Mesenchymal stem cell (in vitro differentiated cells and primary cell): ENCODE measurements around the gene TSPYL4.

Experiments used
- DNase-seq: peaks from one replicate; pipeline ENCODE4 v3.0.0-alpha.2; 2013
- H2AFZ ChIP-seq: one replicate; pipeline ENCODE4 v1.6.1; 2013; ENCODE audit warnings: low read depth, mild to moderate bottlenecking, control low read depth, inconsistent platforms, low read length, moderate library complexity
- H2AK5ac ChIP-seq: 2 replicates; pipeline ENCODE4 v1.6.1; 2013; ENCODE audit warnings: low read length, moderate library complexity, mild to moderate bottlenecking, inconsistent platforms; ENCODE audit not compliant: severe bottlenecking
- H2BK120ac ChIP-seq: one replicate; pipeline ENCODE4 v1.6.1; 2013; ENCODE audit warnings: low read depth, mild to moderate bottlenecking, inconsistent platforms, low read length, moderate library complexity
- H2BK12ac ChIP-seq, 2 experiments: one replicate each; pipeline ENCODE4 v1.6.1; 2013; ENCODE audit warnings: inconsistent platforms in 2 of 2, low read length in 2 of 2, mild to moderate bottlenecking in 2 of 2, moderate library complexity in 2 of 2, control low read depth in 1 of 2
- H2BK15ac ChIP-seq: one replicate; pipeline ENCODE4 v1.6.1; 2013; ENCODE audit warnings: mild to moderate bottlenecking, low read depth, inconsistent platforms; ENCODE audit not compliant: poor library complexity, severe bottlenecking
- H2BK5ac ChIP-seq: 2 replicates; pipeline ENCODE4 v1.6.1; 2013; ENCODE audit warnings: low read depth, mild to moderate bottlenecking, low read length, control low read depth, inconsistent platforms; ENCODE audit not compliant: poor library complexity, severe bottlenecking
- H3K14ac ChIP-seq, 2 experiments: one replicate each; pipeline ENCODE4 v1.6.1; 2013; ENCODE audit warnings: inconsistent platforms in 2 of 2, low read length in 2 of 2, control low read depth in 1 of 2, mild to moderate bottlenecking in 1 of 2, moderate library complexity in 1 of 2
- H3K18ac ChIP-seq, 2 experiments: one replicate each; pipeline ENCODE4 v1.6.1; 2013; ENCODE audit warnings: inconsistent platforms in 2 of 2, low read length in 2 of 2, control low read depth in 1 of 2, low read depth in 1 of 2, mild to moderate bottlenecking in 1 of 2
- H3K23ac ChIP-seq, 2 experiments: one replicate each; pipeline ENCODE4 v1.6.1; 2013; ENCODE audit warnings: inconsistent platforms in 2 of 2, low read length in 2 of 2, mild to moderate bottlenecking in 2 of 2, moderate library complexity in 2 of 2, control low read depth in 1 of 2
- H3K27ac ChIP-seq: 2 replicates; pipeline ENCODE4 v1.5.1; 2013; ENCODE audit warnings: mild to moderate bottlenecking, moderate library complexity, low read length, control low read depth, inconsistent platforms; ENCODE audit not compliant: poor library complexity, severe bottlenecking
- H3K27me3 ChIP-seq, 2 experiments: 2 replicates each; pipeline versions ENCODE4 v1.6.1 to v1.7.0; 2013; ENCODE audit warnings: low read length in 2 of 2, mild to moderate bottlenecking in 2 of 2, moderate library complexity in 2 of 2, control low read depth in 1 of 2, inconsistent platforms in 1 of 2; ENCODE audit not compliant: control insufficient read depth in 1 of 2, insufficient read depth in 1 of 2
- H3K36me3 ChIP-seq, 2 experiments: 2 replicates each; pipeline versions ENCODE4 v1.6.1 to v1.7.0; 2013; ENCODE audit warnings: low read length in 2 of 2, control low read depth in 1 of 2, inconsistent platforms in 1 of 2, low read depth in 1 of 2, mild to moderate bottlenecking in 1 of 2; ENCODE audit not compliant: insufficient read depth in 2 of 2, control insufficient read depth in 1 of 2
- H3K4ac ChIP-seq, 2 experiments: one replicate each; pipeline ENCODE4 v1.6.1; 2013; ENCODE audit warnings: inconsistent platforms in 2 of 2, low read length in 2 of 2, mild to moderate bottlenecking in 2 of 2, moderate library complexity in 2 of 2, control low read depth in 1 of 2, low read depth in 1 of 2
- H3K4me1 ChIP-seq: 2 replicates; pipeline ENCODE4 v1.6.1; 2013; ENCODE audit warnings: low read depth, low read length, control low read depth; ENCODE audit not compliant: control insufficient read depth, insufficient read depth
- H3K4me2 ChIP-seq: 2 replicates; pipeline ENCODE4 v1.6.1; 2013; ENCODE audit warnings: low read length, mild to moderate bottlenecking, inconsistent platforms; ENCODE audit not compliant: poor library complexity, severe bottlenecking
- H3K4me3 ChIP-seq, 2 experiments: 2 replicates each; pipeline versions ENCODE4 v1.5.1 to v1.7.0; 2013; ENCODE audit warnings: low read length in 2 of 2, mild to moderate bottlenecking in 2 of 2, control low read depth in 1 of 2, low read depth in 1 of 2; ENCODE audit not compliant: insufficient read depth in 1 of 2
- H3K79me1 ChIP-seq: replicated peaks from 2 replicates; pipeline ENCODE4 v1.6.1; 2013; ENCODE audit warnings: mild to moderate bottlenecking, control low read depth, low read length, inconsistent platforms; ENCODE audit not compliant: poor library complexity, severe bottlenecking
- H3K9ac ChIP-seq: 2 replicates; pipeline ENCODE4 v1.7.0; 2013; ENCODE audit warnings: mild to moderate bottlenecking, low read length, moderate library complexity
- H3K9me3 ChIP-seq: 2 replicates; pipeline ENCODE4 v1.7.0; 2013; ENCODE audit warnings: mild to moderate bottlenecking, low read length; ENCODE audit not compliant: control insufficient read depth
- H4K8ac ChIP-seq: one replicate; pipeline ENCODE4 v1.6.1; 2013; ENCODE audit warnings: inconsistent platforms, mild to moderate bottlenecking, low read length, moderate library complexity
- H4K91ac ChIP-seq: one replicate; pipeline ENCODE4 v1.6.1; 2013; ENCODE audit warnings: mild to moderate bottlenecking, low read length, inconsistent platforms
- WGBS: methylation state at CpG from one replicate; pipeline ENCODE4 v1.1.7; 2013; ENCODE audit warnings: mixed read lengths; 5-methylcytosine and 5-hydroxymethylcytosine counted together

Gene TSPYL4

DNA sequence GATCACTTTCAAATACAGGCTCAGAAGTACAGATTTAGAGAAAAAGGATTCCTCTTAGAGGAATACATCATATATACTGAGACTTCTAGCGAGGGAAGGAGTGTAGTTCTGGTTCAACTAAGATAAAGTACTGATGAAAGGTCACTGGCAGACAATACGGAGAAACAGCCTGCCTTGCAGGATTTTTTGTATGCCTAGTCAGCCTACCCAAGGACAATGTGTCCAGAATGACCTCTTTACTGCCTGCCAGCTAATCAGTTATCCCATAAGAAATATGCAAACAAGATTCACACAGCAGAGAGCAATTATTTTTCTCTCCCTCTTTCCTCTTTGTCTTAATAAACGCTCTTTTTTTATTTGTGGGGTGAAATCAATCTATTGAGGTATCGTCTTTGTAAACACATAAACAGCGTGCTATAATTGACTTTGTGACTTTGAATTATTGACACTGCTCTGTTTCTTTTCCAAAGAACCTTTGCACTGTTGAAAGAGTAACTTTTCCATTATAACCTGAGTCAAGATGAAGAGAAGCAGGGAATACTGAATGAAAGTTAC is 1.4 kb upstream of the TSPYL4 start:
- H3K36me3 ChIP-seq, result peaks cover 7 to 16% of the 10 kb centered on the region in 2 experiments

GRCh38 chr6:116254297-116255056 is 602 bp upstream of the TSPYL4 start:
- Histone ChIP-seq H3K27me3 (no peaks in the 10 kb centered on the region), H4K8ac (no peak overlapping the region), H3K4ac (no peak overlapping the region), H3K9me3 (no peaks in the 10 kb centered on the region), H4K91ac (no peak overlapping the region), H2BK15ac (no peak overlapping the region), H3K4me3 (peak overlapping the region in 1 of 2 experiments; percentile 97), H3K4me1 (peaks cover 18% of the 10 kb centered on the region), H2BK12ac (no peak overlapping the region), H3K14ac (no peak overlapping the region), H2AFZ (no peak overlapping the region), H2BK120ac (no peak overlapping the region), H2BK5ac (no peak overlapping the region), H3K23ac (no peak overlapping the region), H3K9ac (peak overlapping the region; percentile 98), H3K18ac (no peak overlapping the region), H2AK5ac (no peak overlapping the region), H3K79me1 (peaks cover 17% of the 10 kb centered on the region), H3K36me3 (peaks cover 7 to 14% of the 10 kb centered on the region in 2 experiments), H3K27ac (peak overlapping the region; percentile 66), H3K4me2 (peak overlapping the region; percentile 60)
- 0% methylated on average over 1 of the region's 4 CpGs for WGBS
- DNase-seq, result peak; percentile 8

More for the DNA sequence above, 1.4 kb upstream of the TSPYL4 start:
- Histone ChIP-seq H3K14ac (no peak overlapping the region), H3K9me3 (no peaks in the 10 kb centered on the region), H2BK120ac (no peak overlapping the region), H3K4me3 (peak overlapping the region in 1 of 2 experiments; percentile 97), H2BK12ac (no peak overlapping the region), H2BK5ac (no peak overlapping the region), H3K27me3 (no peaks in the 10 kb centered on the region), H3K4me2 (peak overlapping the region; percentile 36), H2BK15ac (no peak overlapping the region), H3K79me1 (peaks cover 17% of the 10 kb centered on the region), H3K4me1 (peaks cover 18% of the 10 kb centered on the region), H4K8ac (no peak overlapping the region), H2AFZ (no peak overlapping the region), H3K27ac (no peak overlapping the region), H3K4ac (no peak overlapping the region), H3K18ac (no peak overlapping the region), H3K9ac (peak overlapping the region; percentile 98), H3K23ac (no peak overlapping the region), H4K91ac (no peak overlapping the region), H2AK5ac (no peak overlapping the region)
- DNase-seq, result no peak
- 58% methylated on average over 3 of the region's 5 CpGs for WGBS

GRCh38 chr6:116253188-116253504 is 729 bp downstream of the TSPYL4 start:
- peak overlapping the region; percentile 3 to 96 for H3K4ac ChIP-seq
- no peak overlapping the region for H2BK12ac ChIP-seq
- peak overlapping the region; percentile 74 to 81 for H3K18ac ChIP-seq
- WGBS, result 59% methylated on average over 11 of the region's 11 CpGs
- H2BK5ac ChIP-seq, result no peak overlapping the region
- H2AK5ac ChIP-seq, result peak overlapping the region; percentile 57
- peak overlapping the region; percentile 87 for H2BK15ac ChIP-seq
- H3K9ac ChIP-seq, result peak overlapping the region; percentile 98
- peaks cover 0 to 9% of the 10 kb centered on the region in 2 experiments for H3K36me3 ChIP-seq
- H3K4me2 ChIP-seq, result peak overlapping the region; percentile 64
- H4K91ac ChIP-seq, result no peak overlapping the region
- no peak for DNase-seq
- peak overlapping the region; percentile 90 for H3K27ac ChIP-seq
- H3K23ac ChIP-seq, result no peak overlapping the region
- H3K14ac ChIP-seq, result no peak overlapping the region
- H3K4me3 ChIP-seq, result peak overlapping the region; percentile 88 to 97
- H2BK120ac ChIP-seq, result no peak overlapping the region
- H2AFZ ChIP-seq, result peak overlapping the region; percentile 95
- H4K8ac ChIP-seq, result peak overlapping the region; percentile 81
- H3K4me1 ChIP-seq, result peaks cover 18% of the 10 kb centered on the region
- H3K27me3 ChIP-seq, result no peaks in the 10 kb centered on the region
- H3K79me1 ChIP-seq, result peaks cover 14% of the 10 kb centered on the region
- H3K9me3 ChIP-seq, result no peaks in the 10 kb centered on the region

- Histone ChIP-seq H2BK15ac (no peak overlapping the region), H3K4me3 (peak overlapping the region in 1 of 2 experiments; percentile 97), H2AFZ (no peak overlapping the region), H3K14ac (no peak overlapping the region), H3K27me3 (no peaks in the 10 kb centered on the region), H2BK120ac (no peak overlapping the region), H2AK5ac (peak overlapping the region; percentile 25), H3K36me3 (peaks cover 0 to 9% of the 10 kb centered on the region in 2 experiments), H3K27ac (peak overlapping the region; percentile 45), H2BK5ac (no peak overlapping the region), H3K23ac (peak overlapping the region in 1 of 2 experiments; percentile 60), H3K18ac (peak overlapping the region in 1 of 2 experiments; percentile 48), H3K4me1 (peaks cover 18% of the 10 kb centered on the region), H2BK12ac (peak overlapping the region; percentile 18 to 56), H3K9me3 (no peaks in the 10 kb centered on the region), H4K8ac (peak overlapping the region; percentile 83), H3K79me1 (peaks cover 14% of the 10 kb centered on the region), H3K4ac (peak overlapping the region; percentile 11 to 94), H3K9ac (peak overlapping the region; percentile 42), H3K4me2 (peak overlapping the region; percentile 65), H4K91ac (peak overlapping the region; percentile 76)
- DNase-seq, result peak; percentile 64
- 10% methylated on average over 3 of the region's 6 CpGs for WGBS
Measured at GRCh38 chr6:116251568-116252384, 2.1 kb downstream of the TSPYL4 start.
